Brain microvascular endothelial cell (primary cell): Measurements from ENCODE around the gene GLIPR2.
"Not testable (repeated sequence)": the region's sequence is repeated elsewhere in the genome, so short reads cannot be mapped to it uniquely, and the experiment has no call there.

ENCODE experiments used
- DNase-seq: peaks from one replicate; pipeline ENCODE4 v3.0.0-alpha.2; 2020
- H3K27ac ChIP-seq: fragments of 250-450 bp; sonication (Bioruptor Pico); 2 replicates; pipeline ENCODE4 v1.5.1; 2020; ENCODE audit warnings: mild to moderate bottlenecking, moderate library complexity
- H3K27me3 ChIP-seq: fragments of 250-450 bp; sonication (Bioruptor Pico); replicated peaks from 2 replicates; pipeline ENCODE4 v1.5.1; 2020; ENCODE audit warnings: mild to moderate bottlenecking
- H3K36me3 ChIP-seq: fragments of 250-450 bp; sonication (Bioruptor Pico); replicated peaks from 2 replicates; pipeline ENCODE4 v1.5.1; 2020; ENCODE audit warnings: mild to moderate bottlenecking
- H3K4me3 ChIP-seq: 2 replicates; pipeline ENCODE4 v1.5.1; 2011; ENCODE audit warnings: low read depth, mild to moderate bottlenecking, control low read depth, low read length, moderate library complexity
- in situ Hi-C: cut with HindIII; loops from 2 replicates; pipeline ENCODE4 v1.10.0; 2017; ENCODE audit warnings: low sequenced_read_pairs, low pct_ligation_motif_present
- TF ChIP-seq, protein P1 (sequence below): IDR thresholded peaks from 2 replicates; pipeline ENCODE4 v1.5.1; 2011; ENCODE audit warnings: low read depth, mild to moderate bottlenecking, moderate library complexity, low read length, control low read depth, inconsistent platforms; ENCODE audit errors: missing control alignments

GLIPR2 gene, protein sequence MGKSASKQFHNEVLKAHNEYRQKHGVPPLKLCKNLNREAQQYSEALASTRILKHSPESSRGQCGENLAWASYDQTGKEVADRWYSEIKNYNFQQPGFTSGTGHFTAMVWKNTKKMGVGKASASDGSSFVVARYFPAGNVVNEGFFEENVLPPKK

DNA sequence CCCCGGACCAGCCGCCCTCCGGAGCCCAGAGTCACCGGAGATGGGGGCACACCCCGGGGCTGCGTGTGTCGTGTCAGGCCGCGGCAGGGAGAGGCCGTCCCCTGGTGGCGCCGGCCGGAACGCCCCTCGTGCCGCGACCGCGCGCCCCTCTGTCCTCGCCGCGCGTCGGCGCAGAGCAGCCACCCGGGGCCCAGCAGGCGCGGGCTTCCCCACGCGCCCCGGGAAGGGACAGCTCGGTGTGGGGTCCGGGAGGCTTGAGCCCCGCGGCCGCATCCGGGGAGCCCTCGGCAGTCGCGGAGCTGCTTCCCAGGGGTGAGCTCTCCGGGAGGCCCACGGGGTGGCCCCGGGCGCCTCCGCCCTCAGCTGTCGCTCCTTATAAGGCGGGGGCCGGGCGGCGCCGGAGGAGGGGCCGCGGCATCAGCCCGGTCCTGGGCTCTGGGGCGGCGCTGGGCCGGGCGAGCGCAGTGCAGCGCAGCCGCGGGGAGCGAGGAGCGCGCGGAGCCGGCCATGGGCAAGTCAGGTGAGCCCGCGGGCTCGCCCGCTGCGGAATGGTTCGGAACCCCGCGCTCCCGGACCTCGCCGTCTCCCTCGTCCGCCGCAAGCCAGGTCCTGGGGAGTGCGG lies at the start of gene GLIPR2:
GLIPR2 (plus strand) TSS at position 462 of the 622 bp plus-strand sequence; CDS start at position 508, 46 bp downstream.
- DNase-seq, result peak; percentile 33
- Histone ChIP-seq H3K36me3 (no peaks in the 10 kb centered on the region), H3K27me3 (no peaks in the 10 kb centered on the region), H3K4me3 (peak within 1 kb of the TSS; percentile 66), H3K27ac (no peak within 1 kb of the TSS)
- TF ChIP-seq, protein P1, sequence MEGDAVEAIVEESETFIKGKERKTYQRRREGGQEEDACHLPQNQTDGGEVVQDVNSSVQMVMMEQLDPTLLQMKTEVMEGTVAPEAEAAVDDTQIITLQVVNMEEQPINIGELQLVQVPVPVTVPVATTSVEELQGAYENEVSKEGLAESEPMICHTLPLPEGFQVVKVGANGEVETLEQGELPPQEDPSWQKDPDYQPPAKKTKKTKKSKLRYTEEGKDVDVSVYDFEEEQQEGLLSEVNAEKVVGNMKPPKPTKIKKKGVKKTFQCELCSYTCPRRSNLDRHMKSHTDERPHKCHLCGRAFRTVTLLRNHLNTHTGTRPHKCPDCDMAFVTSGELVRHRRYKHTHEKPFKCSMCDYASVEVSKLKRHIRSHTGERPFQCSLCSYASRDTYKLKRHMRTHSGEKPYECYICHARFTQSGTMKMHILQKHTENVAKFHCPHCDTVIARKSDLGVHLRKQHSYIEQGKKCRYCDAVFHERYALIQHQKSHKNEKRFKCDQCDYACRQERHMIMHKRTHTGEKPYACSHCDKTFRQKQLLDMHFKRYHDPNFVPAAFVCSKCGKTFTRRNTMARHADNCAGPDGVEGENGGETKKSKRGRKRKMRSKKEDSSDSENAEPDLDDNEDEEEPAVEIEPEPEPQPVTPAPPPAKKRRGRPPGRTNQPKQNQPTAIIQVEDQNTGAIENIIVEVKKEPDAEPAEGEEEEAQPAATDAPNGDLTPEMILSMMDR, result peak; percentile 22
- in situ Hi-C loops, result no loop called here

DNA sequence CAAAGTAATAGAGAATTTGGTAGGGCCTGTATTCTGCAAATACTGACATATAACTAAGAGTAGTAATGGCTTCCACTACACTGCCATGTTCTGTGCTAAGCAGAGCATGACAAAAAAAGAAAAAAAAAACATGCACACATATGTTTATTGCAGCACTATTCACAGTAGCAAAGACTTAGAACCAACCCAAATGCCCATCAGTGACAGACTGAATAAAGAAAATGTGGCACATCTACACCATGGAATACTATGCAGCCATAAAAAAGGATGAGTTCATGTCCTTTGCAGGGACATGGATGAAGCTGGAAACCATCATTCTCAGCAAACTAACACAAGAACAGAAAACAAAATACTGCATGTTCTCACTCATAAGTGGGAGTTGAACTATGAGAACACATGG lies 49.5 kb upstream of the GLIPR2 start:
- H3K27ac ChIP-seq, H3K4me3 ChIP-seq, H3K36me3 ChIP-seq, H3K27me3 ChIP-seq, DNase-seq, in situ Hi-C loops: not testable (repeated sequence)

DNA sequence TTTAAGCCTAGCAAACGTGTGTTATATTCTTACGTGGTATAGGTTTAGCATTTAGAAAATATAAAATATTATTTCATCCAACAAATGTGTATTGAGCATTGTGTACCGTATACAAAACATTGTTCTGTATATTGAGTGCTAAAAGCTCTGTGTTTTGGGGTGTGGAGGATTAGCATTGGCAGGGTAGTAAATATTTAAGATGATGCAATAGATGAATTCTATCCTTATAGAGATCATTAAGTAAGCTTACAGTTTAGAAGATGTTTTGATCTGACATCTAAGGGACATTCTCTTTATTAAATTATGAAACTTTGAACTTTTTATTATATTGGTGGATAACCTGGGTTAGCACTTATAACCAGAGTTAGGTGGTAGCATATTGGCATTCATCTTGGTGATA lies 48.5 kb upstream of the GLIPR2 start:
- in situ Hi-C loops, result no loop called here
- Histone ChIP-seq H3K27ac (no peak overlapping the region), H3K4me3 (no peak overlapping the region), H3K36me3 (no peaks in the 10 kb centered on the region), H3K27me3 (no peaks in the 10 kb centered on the region)
- TF ChIP-seq, protein P1, result no peak
- DNase-seq, result no peak

DNA sequence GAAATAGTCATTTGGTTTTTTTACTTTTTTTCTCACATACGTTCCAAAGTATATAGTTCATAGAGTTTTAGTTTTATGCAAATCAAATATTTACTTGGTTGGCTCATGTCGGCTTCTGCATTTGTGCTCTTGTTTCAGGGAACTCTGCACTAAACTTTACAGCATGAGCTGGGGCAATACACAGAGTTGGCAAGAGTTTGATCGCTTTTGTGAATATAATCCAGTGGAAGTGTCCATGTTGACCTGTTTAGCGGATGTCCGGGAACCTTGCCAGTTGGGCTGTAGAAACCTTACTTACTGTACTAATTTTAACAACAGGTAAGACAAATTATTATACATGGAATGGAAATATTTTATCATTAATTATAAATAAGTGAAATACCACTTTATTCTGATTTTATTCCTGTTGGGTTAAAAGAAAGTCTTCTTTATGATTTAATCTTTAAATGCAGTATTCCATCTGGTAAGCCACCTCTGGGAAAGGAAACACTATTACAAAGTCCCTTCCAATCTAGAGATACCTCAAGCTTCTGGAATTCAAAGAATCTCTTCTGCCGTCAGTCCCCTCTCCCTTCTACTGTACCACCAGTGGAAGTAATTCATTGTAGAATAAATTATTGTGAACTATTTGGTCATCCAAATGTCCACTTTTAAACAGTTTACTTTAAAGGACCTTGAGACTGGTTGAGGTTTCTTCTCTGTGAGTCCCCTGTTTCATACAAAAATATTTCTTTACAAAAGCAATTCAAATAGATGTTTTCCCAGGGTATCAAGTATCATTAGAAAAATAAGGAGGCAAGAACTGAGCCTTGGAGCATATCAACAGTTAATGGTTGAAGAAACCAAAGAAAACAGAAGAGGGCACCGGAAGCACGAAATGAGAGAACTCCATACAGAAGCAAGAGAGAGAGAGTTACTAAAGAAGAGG lies 45.2 kb upstream of the GLIPR2 start:
- Histone ChIP-seq H3K4me3 (no peak overlapping the region), H3K27me3 (no peaks in the 10 kb centered on the region), H3K27ac (peak overlapping the region; percentile 82), H3K36me3 (no peaks in the 10 kb centered on the region)
- peak; percentile 73 for DNase-seq
- TF ChIP-seq, protein P1, result peak; percentile 8
- in situ Hi-C loops, result no loop called here

DNA sequence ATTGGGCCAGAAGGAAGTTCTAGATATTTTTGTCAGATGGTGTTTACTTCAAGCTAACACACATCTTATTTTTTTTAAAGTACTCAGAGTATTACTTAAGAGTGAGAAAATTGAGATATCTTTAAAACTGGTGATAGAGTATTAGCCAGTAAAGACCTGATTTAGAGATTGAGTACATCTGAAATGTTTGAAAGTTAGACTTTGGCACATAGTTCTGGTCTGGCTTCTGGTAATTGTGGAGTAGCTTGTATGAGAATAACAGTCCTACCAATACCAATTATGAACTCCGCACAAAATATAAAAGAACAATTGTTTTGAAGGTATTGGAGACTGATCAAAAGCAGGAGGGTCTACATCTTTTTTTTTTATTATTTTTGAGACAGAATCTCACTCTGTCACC lies 44.5 kb upstream of the GLIPR2 start:
- in situ Hi-C loops, result no loop called here
- TF ChIP-seq, protein P1, result no peak
- H3K27ac ChIP-seq, result peak overlapping the region; percentile 82
- no peaks in the 10 kb centered on the region for H3K27me3 ChIP-seq
- DNase-seq, result no peak
- no peaks in the 10 kb centered on the region for H3K36me3 ChIP-seq
- H3K4me3 ChIP-seq, result no peak overlapping the region
